SU-DHL-6 (cell line): ENCODE results near the gene HLF.

ENCODE experiments used
- H2AFZ ChIP-seq: fragments of 200-600 bp; sonication (generic); 2 replicates; pipeline ENCODE4 v1.6.1; 2014; ENCODE audit warnings: low read depth, mild to moderate bottlenecking, moderate library complexity, mixed read lengths, antibody characterized with exemption, low read length; ENCODE audit not compliant: severe bottlenecking
- H3F3A ChIP-seq: fragments of 200-600 bp; shearing (Covaris generic); 2 replicates; pipeline ENCODE4 v1.6.0; 2016; ENCODE audit warnings: antibody characterized with exemption, mild to moderate bottlenecking; ENCODE audit not compliant: insufficient read depth
- H3K27ac ChIP-seq: fragments of 200-600 bp; sonication (generic); 2 replicates; pipeline ENCODE4 v1.5.1; 2016; ENCODE audit warnings: low read depth, mild to moderate bottlenecking, low read length, moderate library complexity, mixed read lengths
- H3K27me3 ChIP-seq: fragments of 200-600 bp; sonication (generic), shearing (Covaris generic); 2 replicates; pipeline ENCODE4 v1.6.0; 2014; ENCODE audit warnings: mild to moderate bottlenecking, low read length
- H3K36me3 ChIP-seq: fragments of 200-600 bp; sonication (generic); 2 replicates; pipeline ENCODE4 v1.6.1; 2014; ENCODE audit warnings: mild to moderate bottlenecking, low read length, mixed read lengths
- H3K4me2 ChIP-seq: fragments of 300-600, 200-600 bp; shearing (Covaris generic), sonication (generic); 2 replicates; pipeline ENCODE4 v1.6.0; 2014; ENCODE audit warnings: low read length, low read depth, mild to moderate bottlenecking; ENCODE audit not compliant: poor library complexity, severe bottlenecking
- H3K4me3 ChIP-seq: fragments of 200-600 bp; sonication (generic); 2 replicates; pipeline ENCODE4 v1.5.1; 2014; ENCODE audit warnings: antibody characterized with exemption, low read length, mild to moderate bottlenecking, mixed read lengths; ENCODE audit not compliant: insufficient read depth, poor library complexity, severe bottlenecking
- H3K79me2 ChIP-seq: fragments of 200-600 bp; sonication (generic); 2 replicates; pipeline ENCODE4 v1.6.1; 2014; ENCODE audit warnings: mild to moderate bottlenecking, low read length, moderate library complexity; ENCODE audit not compliant: insufficient read depth
- H3K9ac ChIP-seq: fragments of 200-600 bp; sonication (generic); 2 replicates; pipeline ENCODE4 v1.7.0; 2014; ENCODE audit warnings: mild to moderate bottlenecking, low read length
- H3K9me2 ChIP-seq: fragments of 200-600 bp; sonication (generic); replicated peaks from 2 replicates; pipeline ENCODE4 v1.6.1; 2014; ENCODE audit warnings: low read length; ENCODE audit not compliant: insufficient read depth
- H3K9me3 ChIP-seq: fragments of 200-600 bp; sonication (generic); 2 replicates; pipeline ENCODE4 v1.6.1; 2014; ENCODE audit warnings: low read length, mixed read lengths; ENCODE audit not compliant: insufficient read depth
- H4K20me1 ChIP-seq: fragments of 200-600 bp; sonication (generic); 2 replicates; pipeline ENCODE4 v1.6.1; 2014; ENCODE audit warnings: low read depth, mild to moderate bottlenecking, antibody characterized with exemption, low read length, moderate library complexity, mixed read lengths
- EZH2phosphoT487 ChIP-seq: fragments of 200-600 bp; sonication (generic), shearing (Covaris generic); conservative IDR thresholded peaks from 2 replicates; pipeline ENCODE4 v1.6.1; 2018; ENCODE audit warnings: mild to moderate bottlenecking, antibody characterized with exemption, low read length, moderate library complexity, mixed read lengths
- TF ChIP-seq, protein P1 (sequence below): fragments of 200-600 bp; sonication (generic); IDR thresholded peaks from one replicate; pipeline ENCODE4 v1.5.1; 2017; ENCODE audit warnings: antibody characterized with exemption, mild to moderate bottlenecking, low read length, moderate library complexity; ENCODE audit not compliant: insufficient read depth, poor library complexity, severe bottlenecking

The HLF gene

DNA sequence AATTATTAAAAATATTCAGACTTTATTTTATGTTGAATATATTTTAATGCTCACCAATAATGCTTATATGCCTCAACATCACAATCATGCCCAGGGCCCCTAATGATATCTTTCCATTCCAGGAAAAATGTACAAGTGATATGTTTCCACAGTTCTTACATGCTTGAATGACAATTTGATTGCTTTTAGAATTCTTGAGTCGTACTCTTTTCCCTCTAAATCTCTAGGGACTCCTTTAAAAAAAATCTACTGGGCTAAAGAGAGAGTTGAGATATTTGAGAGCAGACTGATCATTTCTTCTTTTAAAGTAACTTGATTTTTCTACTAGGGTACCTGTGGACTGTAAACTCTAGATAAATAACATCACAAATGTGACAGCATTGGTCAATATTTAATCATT lies 18.2 kb upstream of the HLF start:
- no peaks in the 10 kb centered on the region for H3K27me3 ChIP-seq
- TF ChIP-seq, protein P1, sequence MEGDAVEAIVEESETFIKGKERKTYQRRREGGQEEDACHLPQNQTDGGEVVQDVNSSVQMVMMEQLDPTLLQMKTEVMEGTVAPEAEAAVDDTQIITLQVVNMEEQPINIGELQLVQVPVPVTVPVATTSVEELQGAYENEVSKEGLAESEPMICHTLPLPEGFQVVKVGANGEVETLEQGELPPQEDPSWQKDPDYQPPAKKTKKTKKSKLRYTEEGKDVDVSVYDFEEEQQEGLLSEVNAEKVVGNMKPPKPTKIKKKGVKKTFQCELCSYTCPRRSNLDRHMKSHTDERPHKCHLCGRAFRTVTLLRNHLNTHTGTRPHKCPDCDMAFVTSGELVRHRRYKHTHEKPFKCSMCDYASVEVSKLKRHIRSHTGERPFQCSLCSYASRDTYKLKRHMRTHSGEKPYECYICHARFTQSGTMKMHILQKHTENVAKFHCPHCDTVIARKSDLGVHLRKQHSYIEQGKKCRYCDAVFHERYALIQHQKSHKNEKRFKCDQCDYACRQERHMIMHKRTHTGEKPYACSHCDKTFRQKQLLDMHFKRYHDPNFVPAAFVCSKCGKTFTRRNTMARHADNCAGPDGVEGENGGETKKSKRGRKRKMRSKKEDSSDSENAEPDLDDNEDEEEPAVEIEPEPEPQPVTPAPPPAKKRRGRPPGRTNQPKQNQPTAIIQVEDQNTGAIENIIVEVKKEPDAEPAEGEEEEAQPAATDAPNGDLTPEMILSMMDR, result no peak
- no peak for TF ChIP-seq EZH2phosphoT487
- H3F3A ChIP-seq, result no peaks in the 10 kb centered on the region
- no peaks in the 10 kb centered on the region for H3K36me3 ChIP-seq
- no peak overlapping the region for H3K4me3 ChIP-seq
- H3K9me2 ChIP-seq, result no peaks in the 10 kb centered on the region
- no peak overlapping the region for H2AFZ ChIP-seq
- H4K20me1 ChIP-seq, result no peaks in the 10 kb centered on the region
- H3K9me3 ChIP-seq, result no peaks in the 10 kb centered on the region; the same call in 1 of the 2 replicates
- no peak overlapping the region for H3K4me2 ChIP-seq
- no peaks in the 10 kb centered on the region for H3K79me2 ChIP-seq
- H3K27ac ChIP-seq, result no peak overlapping the region
- H3K9ac ChIP-seq, result no peak overlapping the region

DNA sequence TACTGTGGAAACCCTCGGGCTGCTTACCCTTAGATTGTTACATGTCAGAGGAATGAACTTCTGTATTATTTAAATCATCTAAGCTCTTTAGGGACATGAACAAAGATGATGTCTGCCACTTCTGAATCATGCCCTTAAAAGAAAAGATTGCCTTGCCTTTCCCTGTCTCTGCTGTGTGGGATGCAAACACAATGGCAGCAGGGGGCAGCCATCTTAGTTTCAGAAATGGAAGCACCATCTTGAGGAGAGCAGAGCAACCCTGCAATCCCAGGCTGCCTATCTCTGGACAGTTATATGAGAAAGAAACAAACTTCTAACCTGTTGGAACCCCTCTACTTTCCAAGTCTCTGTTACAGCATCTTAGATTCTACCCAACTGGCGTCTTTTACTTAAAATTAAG lies 16.7 kb upstream of the HLF start:
- H3K9me2 ChIP-seq, result no peaks in the 10 kb centered on the region
- no peaks in the 10 kb centered on the region for H3F3A ChIP-seq
- H3K27me3 ChIP-seq, result no peaks in the 10 kb centered on the region
- no peaks in the 10 kb centered on the region; the same call in 1 of the 2 replicates for H3K9me3 ChIP-seq
- TF ChIP-seq, protein P1, result no peak
- TF ChIP-seq EZH2phosphoT487, result no peak
- H3K4me2 ChIP-seq, result no peak overlapping the region
- H3K79me2 ChIP-seq, result no peaks in the 10 kb centered on the region
- no peak overlapping the region for H3K4me3 ChIP-seq
- no peaks in the 10 kb centered on the region for H4K20me1 ChIP-seq
- no peak overlapping the region for H3K9ac ChIP-seq
- no peak overlapping the region for H3K27ac ChIP-seq
- no peaks in the 10 kb centered on the region for H3K36me3 ChIP-seq
- no peak overlapping the region for H2AFZ ChIP-seq

- H3K4me2 ChIP-seq, result no peak overlapping the region
- no peaks in the 10 kb centered on the region for H3K79me2 ChIP-seq
- no peaks in the 10 kb centered on the region for H4K20me1 ChIP-seq
- H3K27me3 ChIP-seq, result no peaks in the 10 kb centered on the region
- no peak overlapping the region for H3K4me3 ChIP-seq
- TF ChIP-seq EZH2phosphoT487, result no peak
- TF ChIP-seq, protein P1, result no peak
- H3K36me3 ChIP-seq, result no peaks in the 10 kb centered on the region
- H3K27ac ChIP-seq, result no peak overlapping the region
- no peaks in the 10 kb centered on the region; the same call in 1 of the 2 replicates for H3K9me3 ChIP-seq
- no peak overlapping the region for H2AFZ ChIP-seq
- no peaks in the 10 kb centered on the region for H3K9me2 ChIP-seq
- no peaks in the 10 kb centered on the region for H3F3A ChIP-seq
- no peak overlapping the region for H3K9ac ChIP-seq
These were observed 14.9 kb upstream of the HLF start for GRCh38 chr17:55249861-55250260.
